Measurements from ENCODE around the gene BORCS5.

DNA sequence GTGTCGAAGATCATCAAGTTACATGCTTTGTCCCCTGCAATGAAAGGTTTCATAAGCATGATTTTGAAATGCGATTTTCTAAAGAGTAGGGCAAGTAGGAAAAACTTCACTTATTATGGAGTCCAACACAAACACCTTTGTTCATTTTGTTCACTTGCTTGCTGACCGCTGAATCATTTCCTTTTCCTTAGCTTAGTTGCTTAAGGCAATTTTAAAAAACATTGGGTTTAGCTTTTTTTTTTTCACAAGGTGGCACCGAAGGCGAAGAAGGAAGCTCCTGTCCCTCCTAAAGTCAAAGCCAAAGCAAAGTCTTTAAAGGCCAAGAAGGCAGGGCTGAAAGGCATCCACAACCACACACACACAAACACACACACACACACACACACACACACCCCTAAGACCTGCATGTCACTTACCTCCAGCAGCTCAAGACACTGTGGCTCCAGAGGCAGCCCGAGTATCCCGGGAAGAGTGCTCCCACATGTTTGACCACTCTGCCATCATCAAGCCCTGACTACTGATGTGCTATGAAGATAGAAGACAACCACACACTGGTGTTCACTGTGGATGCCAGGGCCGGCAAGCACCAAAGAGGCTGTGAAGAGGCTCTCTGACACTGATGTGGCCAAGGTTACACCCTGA is 18.2 kb upstream of the BORCS5 start:
- TF ChIP-seq POLR2AphosphoS5 (IDR thresholded peaks at IDR 0.05; ENCODE audit: low read depth, low read length) (no peak), TAF1 (IDR thresholded peaks at IDR 0.05; ENCODE audit: low read depth, low read length) (no peak), POLR2A (IDR thresholded peaks at IDR 0.05; ENCODE audit: low read depth, low read length) (no peak), POU2F2 (IDR thresholded peaks at IDR 0.05; ENCODE audit: low read depth, low read length) (no peak), SPI1 (IDR thresholded peaks at IDR 0.05; ENCODE audit: low read depth, low read length) (no peak)
